Cerebellar cortex (tissue), 1 donor: Measurements from ENCODE around the gene DLX1.
"Not testable (repeated sequence)": the region's sequence is repeated elsewhere in the genome, so short reads cannot be mapped to it uniquely, and the experiment has no call there.

Experiments
- DNase-seq: peaks from one replicate; pipeline ENCODE4 v3.0.0-alpha.2; 2015; ENCODE audit warnings: low spot score

The DLX1 gene

DNA sequence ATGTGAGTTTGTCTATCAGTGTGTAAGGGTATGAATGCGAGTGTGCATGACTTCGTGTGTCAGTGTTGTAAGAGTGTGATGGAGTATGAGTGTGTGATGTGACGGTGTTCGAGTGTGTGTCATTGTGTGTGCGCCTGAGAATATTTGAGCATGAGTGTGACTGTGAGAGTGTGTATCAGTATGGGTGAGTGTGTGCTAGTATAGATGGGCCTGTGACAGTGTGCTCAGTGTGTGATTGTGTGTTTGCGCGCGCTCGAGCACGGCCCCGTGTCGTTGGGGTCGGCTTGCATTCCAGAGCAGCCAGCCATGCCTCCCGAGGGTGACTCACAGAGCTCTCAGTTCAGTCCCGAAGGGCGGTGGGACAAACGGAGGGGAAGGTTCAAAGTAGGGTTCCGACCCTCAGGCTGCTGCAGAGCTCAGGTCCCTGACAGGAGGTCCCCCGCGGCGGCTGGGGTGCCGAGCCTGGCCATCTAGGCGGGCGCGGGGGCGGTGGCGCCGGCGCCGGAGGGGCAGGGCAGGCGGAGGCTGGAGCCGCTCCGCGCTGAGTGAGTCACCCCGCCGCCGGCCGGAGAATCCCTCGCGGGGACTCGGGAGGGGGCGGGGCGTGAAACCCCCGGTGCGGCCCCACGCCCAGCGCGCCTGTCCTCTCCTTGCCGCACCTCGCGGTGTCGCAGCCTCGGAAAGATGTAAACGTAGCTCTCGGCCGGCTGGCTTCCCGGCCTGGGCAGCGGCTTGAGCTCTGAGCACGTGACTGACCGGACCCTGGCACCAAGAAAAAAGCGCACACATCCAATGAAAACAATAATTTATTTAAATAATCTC is 13.6 kb downstream of the DLX1 start:
- peak; percentile 64 for DNase-seq

DNA sequence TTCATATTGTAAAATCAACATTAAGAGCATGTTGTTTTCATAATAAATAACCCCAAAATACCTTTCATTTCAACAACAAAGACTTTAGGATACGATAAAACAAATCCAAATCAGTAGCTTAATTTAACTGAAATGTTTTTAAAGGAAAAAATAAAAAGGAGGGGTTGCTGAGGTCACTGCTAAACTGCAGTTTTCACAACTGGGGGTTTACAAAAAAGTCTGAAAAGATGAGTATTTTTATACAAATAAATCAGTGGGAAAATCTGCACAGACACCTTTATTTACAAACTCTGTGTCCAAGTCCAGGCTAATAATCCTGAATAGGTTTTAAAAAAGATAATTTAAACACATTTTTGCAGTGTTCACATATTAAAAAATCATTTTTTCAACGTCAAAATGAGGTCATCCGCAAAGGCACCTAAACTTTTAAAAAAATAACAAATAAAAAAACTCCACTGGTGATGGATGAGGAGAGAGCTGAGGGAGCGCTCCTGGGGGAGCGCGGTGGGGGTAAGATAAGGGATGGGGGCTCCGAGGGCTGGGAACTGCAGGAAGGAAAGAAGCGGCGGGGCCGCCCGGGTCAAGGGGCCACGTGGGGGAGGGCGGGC is 14.3 kb downstream of the DLX1 start:
- no peak for DNase-seq

DNA sequence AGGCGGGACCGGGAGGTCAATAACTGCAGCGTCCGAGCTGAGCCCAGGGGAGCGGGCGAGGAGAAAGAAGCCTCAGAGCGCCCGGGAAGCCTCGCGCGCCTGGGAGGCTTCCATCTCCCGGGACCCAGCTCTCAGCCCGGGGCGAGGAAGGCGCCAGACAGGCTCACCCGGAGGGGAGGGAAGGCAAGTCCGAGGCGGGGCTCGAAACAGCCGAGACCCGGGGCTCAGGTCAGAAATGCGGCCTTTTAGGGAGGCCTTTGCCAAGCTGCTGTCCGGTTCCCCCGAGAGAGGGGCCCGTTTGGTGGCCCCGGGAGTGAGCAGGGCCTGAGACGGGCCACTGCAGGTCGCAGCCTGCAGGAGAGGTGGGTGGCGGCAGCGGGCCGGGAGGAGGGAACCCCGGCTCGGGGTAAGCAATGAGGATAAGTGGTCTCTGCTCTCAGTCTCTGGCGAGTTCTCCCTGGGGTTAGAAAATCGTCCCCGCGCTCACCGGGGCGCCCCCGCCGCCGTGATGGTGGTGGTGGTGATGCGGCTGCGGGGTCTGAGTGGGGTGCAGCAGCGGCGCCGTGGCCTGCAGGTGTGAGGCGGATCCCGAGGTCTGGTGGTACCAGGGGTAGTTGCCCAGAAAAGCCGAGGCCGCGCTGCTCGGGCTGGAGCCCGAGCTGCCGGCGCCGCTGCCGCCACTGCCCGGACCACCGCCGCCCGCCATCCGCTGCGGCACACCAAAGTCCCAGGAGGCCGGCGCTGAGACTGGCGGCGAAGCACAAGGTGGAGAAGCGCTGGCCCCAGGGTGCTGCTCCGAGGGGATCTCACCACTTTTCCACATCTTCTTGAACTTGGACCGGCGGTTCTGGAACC is 15.0 kb downstream of the DLX1 start:
- no peak for DNase-seq

DNA sequence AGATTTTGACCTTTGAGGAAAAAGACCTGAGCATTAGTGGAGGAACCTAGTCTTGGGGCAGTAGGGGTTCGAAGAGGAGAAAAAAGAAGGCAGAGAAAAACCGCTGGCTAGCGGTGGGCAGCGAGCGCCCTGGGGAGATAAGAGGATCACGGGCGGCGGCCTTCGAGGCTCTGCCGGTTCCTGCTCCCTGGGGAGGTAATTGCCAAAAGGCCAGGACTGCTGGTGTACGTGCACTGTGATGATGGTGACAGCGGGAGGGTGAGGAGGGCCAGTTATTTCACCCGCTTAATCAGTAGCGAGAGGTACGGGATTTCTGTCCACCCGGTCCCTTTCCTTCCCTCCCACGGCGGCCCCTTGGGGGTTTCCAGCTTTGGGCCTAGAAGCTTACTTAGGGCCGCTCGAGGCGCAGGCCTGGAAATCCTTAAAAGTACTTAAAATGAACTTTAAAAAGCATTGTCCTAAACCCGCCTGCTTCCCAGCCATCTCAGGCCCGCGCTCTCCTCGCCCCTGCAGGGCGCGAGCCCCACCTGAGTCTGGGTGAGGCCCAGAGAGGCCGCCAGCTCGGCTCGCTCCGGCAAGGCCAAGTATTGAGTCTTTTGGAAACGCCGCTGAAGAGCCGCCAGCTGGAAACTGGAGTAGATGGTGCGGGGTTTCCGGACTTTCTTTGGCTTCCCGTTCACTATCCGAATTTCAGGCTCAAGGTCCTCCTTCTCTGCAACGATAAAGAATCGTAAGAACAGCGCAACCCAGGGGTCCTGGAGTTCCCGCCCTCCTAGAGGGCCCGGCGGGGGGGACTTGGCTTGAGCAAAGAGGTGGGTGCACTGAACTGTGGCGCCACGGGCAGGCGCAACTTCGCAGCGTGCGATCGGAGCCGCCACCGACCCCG is 15.9 kb downstream of the DLX1 start:
- no peak for DNase-seq

DNA sequence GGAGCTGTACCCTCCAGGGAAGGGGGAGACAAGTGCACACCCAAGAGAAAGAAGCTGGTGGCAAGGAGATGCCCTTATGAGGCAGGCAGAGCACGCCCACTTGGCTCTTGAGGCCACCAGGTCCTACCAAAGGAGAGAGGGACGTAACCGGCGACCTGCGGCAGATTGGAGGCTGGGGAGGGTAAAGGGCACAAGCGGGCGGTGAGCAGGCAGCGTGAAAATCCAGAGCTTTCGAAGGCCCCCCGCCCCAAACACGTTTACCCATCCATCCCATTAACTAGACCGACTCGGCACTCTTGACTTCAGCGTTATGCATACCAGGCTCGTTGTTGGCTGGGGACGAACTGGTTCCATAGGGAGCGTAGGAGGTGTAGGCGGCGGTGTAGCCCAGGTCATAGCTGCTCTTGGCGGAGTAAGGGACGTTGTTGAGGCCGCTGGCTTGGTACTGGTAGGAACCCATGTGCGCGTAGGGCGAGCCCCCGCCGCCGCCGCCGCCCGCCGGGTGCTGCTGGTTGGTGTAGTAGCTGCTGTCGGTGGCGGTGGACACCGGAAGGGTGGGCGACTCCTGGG is 16.6 kb downstream of the DLX1 start:
- peak; percentile 56 for DNase-seq

DNA sequence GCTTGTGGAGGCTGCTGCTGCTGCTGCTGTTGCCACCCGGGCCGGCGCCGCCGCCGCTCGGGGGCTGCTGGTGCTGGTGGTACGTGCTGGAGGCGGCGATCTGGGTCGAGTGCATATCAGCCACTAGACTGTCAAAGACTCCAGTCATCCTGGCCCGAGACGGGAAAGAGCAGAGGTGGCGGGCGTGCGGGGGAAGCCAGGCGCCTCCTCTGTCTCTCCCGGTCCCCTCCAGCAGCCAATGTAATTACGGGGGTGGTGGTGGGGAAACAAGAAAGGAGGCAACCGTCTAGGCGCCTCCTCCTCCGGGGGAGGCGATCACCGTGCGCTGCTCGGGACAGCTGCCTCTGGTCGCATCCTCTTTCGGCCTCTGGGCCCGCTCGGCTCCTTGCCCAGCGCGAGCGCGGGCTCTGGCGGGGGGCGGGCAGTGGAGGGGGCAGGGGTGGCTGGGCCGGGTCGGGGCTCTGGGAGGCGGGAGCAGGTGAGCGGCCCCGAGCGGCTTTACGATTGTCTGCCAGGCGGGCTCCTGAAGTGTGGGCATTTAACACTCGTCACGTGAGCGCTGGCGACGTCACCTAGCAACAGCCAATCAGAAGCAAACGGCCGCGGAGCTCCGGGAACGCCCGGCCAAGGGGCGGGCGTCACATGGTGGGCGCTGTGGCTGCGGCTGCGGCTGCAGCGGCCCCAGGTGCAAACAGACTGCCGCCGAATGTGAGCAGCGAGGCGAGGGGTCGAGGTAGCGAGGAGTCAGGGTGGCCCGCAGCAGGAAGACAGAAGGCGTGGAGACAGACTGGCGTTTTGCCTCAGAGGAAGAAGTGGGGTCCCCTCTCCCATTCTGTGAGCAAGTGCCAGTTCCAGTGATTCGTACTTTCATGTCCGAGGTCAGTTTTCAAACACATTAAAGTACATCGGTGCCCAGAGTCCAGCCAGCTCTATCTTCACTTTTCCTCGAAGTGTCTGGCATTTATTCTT is 17.4 kb downstream of the DLX1 start, which contains the start of gene DLX2:
Gene DLX2 (minus strand): TSS at position 510 of the 969 bp plus-strand sequence. CDS start 362 bp downstream, at position 148.
- peak; percentile 89 for DNase-seq

DNA sequence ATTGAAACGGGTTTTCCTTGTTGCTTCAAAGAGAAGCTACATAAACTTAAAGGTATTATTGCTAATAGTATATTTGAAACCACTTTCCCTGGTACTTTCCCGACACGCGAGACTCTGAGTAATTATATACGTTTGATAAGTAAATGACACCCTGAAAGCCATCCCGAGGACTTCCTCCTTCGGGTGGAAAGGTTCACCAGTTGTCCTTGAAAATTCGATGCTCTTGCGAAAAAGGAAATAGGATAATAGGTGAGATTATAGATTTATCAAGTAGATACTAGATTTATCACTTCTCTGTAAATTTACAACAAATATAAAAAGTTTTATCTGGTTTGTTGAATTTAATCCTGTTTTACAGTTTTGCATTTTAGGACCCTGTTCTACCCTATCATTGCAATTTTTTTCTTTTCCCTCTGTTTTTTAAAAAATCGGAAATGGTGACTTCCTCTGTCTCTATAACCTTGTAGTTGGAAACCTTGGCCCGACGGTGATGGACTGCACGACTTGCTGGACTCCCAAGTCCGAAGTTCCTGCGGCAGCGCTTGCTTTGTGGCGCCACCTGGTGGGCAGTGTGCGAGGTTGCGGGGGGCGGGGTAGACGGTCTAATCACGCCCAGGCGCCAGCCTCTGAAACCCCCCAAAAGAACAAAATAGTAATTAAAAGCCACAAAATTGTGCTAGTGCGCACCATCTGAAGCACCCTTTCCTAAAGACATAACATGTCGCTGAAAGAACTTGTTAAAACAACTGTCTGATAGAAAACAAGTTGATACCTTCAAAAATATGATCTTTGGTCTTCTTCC is 18.4 kb downstream of the DLX1 start:
- peak; percentile 88 for DNase-seq

DNA sequence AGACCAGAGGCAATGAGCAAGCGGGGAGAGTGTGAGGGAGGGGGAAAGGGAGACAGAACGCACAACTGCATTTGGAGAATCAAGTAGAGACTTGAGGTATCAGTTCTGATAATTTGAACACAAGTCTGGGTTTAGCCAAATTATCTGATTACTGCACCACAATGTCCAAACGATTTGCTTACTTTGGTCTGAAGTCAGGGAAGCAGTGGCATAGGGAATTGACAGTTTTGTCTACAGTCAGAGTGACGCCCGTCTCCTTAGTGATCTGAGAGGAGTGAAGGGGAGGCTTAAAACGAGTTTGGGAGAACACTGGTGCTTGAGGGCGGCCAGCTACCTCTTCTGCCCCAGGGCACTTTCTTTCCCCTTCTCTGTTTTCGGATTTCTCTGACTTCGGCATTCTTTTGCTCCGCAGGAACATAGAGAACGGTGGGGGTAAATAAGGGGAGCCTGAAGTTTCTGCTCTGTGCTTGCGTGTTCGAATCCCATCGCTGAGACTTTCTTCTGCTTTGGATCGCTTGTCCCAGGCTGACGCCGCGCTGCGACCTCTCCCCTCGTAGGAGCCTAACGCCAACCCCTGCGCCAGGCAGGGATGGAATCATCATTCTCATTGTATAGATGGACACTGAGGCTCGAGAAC is 20.3 kb downstream of the DLX1 start:
- no peak for DNase-seq

DNA sequence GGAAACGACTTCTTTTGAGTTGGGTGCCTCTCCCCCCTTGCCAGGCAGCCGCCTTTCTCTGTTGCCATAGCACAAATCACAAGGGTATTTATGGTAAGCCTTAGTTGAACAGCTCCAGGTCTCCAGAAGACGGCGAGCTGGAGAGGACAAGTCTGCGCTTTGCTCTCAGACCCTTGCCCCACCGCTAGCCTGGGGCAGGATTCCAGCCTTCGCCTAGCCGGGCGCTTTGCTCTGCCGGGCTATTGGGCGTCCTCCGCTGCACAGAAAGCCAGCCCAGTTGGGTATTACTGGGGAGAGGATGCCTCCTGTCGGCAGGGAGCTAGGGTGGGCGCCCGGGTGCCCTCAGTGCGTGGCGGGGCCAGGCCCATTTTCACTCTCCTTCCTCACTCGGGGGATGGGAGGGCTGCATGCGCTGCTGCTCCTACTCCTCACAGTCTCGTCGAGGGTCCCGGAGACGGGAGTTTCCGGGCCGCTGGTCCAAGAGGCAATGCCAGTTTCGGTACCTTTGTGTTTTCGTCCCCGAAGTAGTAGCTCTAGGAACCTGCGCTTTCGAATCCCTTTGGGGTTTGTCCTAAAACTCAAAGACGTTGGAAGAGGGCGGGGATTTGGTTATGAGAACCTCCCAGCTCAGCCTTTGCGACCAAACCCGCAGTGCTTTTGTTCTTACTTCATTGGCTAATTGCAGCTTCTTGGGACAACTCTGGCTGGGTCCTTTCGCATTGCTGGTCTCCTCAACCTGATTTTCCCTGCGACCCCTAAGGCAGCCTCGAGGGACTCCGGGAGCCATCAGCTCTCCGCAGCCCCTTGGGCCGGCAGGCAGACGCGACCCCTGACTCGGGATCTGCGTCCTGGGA is 21.0 kb downstream of the DLX1 start:
- DNase-seq, result no peak

DNA sequence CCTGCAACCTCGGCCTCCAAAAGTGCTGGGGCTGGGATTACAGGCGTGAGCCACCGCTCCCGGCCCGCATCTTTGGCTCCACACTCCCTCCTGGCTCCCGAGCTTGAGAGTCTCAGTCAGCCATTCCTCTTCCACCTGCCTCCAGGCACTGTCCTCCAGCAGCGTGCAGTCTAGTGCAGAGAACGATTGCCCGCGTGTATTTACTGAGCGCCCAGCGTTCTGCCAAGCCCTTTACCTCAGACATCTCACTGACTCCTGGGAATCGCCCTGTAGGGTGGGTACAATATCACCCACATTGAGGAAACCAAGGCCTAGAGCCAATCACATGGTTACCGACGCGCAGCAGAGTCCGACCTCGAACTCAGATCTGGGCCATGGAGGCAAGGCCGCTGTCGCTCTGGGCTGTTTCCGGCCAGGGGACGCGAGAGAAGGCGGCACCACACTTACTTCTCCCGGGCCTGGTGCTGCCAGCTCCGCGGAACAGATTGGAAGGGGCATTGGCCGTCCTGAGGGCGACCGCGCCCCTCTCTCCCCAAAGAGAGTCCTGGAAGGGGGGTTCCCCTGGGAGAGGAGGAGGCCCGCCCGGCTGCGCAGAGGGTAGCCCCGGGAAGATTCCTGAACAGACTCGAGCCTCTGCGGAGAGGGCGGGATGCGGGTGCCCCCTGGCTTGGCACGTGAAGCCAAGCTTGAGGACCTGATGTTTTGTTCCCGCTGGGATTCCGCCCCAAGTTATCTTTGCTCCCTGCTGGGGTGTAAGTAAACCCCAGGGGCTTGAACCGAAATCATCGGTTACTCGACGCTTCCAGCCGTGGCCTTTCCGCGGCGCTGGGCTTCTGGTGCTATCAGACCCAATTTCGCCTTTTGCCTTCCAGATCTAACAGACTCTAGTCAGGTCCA is 22.6 kb downstream of the DLX1 start:
- DNase-seq, result no peak

DNA sequence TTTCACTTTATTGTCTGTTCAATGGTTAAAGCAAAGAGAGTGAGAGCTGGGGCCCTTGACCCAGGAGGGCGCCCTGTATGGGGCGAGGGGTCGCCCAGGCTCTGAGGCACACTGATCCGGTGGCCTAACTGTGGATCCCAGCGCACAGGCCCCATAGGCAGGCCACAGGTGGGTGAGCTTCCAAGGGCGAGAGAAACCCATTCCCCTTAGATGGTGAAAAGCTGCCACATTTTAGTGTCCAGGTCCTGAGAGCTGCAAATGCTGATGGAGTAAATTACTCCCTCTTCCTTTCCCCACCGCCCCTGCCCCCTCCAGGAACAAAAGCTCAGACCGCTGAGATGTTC is 23.3 kb downstream of the DLX1 start:
- no peak for DNase-seq

DNA sequence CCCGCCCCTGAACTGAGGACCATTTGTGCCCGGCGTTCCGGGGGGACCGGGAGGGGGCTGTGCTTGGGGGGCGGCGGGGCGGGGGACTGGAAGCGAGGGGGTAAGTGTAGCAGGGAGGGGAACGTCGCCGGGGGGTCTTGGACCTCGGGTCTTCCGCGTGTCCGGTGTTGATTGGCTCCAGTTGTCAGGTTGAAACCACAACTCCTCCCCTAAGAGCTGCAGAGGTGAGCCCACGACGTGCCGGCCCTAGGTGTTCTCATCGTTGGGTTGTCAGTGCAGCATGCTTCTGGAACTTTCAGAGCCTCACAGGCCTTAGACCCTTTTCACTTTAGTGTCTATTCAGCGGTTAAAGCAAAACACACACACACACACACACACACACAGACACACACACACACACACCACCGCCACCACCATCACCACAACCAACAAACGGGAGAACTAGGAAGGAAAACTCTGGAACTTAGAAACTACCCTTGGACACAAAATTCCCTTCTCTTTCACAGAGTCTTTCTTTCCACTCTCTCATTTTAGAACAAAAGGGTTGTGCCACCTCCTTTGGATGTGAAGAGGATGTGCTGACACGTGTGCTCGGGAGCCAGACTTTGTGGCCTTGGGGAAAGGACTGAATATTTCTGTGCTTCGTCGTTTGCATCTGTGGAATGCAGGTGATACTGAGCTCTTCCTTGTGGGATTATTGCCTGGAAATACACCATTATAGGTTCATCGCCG is 24.1 kb downstream of the DLX1 start:
- DNase-seq, result no peak

DNA sequence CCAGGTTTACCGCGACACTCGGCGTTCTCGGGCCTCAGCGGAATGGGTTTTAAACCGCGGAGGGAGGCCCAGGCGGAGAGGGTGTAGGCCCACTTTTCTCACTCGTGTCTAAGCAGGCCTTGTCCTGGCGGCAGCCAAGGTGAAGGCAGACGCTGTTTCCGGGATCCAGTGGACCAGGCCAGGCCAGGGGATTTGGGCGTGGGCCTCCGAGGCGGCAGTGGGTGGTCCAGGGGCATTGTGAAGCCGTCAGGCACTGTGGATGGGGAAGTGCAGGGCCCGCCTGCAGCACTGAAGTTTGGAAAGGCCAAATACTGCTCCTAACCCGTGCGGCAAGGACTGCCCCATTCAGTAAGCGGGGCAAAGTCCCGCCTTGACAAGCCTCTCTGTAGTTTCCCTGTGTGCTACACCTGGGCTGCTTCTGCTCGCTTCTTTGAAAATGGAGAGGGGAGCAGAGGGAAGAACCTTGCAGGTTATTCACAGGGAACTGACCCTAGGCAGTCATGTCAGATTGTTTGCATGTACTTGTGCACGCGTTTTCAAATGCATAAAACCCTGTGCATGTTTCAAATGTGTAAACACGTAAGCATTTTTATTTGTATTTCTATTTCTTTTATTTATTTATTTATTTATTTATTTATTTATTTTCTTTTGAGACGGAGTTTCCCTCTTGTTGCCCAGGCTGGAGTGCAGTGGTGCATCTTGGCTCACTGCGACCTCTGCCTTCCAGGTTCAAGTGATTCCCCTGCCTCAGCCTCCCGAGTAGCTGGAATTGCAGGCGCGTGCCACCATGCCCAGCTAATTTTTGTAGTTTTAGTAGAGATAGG is 24.9 kb downstream of the DLX1 start:
- no peak for DNase-seq

DNA sequence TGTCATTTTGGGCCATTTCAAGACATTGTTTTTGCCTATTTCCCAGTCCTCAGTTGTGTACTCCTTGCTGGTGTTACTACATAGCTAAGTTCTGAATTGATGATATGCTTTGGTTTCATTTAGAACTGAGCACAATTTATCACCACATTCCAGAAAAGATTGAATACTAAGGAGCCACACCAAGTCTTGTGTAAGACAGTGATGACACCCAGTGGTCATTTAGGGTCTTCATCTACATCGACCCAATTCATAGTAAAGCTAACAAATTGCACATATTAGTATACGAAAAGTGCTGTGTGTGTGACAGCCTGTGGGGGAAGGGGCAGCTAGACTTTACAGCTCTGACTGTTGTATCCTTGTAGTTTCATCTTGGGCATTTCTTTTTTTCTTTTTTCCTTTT is 28.3 kb downstream of the DLX1 start:
- peak; percentile 70 for DNase-seq

DNA sequence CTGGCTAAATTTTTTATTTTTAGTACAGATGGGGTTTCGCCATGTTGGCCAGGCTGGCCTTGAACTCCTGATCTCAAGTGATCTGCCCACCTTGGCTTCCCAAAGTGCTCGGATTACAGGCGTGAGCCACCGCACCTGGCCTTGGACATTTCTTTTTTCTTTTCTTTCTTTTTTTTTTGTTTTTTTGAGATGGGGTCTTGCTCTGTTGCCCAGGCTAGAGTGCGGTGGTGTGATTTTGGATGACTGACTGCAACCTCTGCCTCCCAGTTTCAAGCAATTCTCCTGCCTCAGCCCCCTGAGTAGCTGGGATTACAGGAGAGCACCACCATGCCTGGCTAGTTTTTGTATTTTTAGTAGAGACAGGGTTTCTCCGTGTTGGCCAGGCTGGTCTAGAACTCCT is 28.9 kb downstream of the DLX1 start:
- not testable (repeated sequence) for DNase-seq
